ENCODE data around the gene PNMA8A.
A peak's percentile ranks its signal among the peaks of the same experiment; 100 is the strongest.
"Not testable (repeated sequence)": the region's sequence is repeated elsewhere in the genome, so short reads cannot be mapped to it uniquely, and the experiment has no call there.

Gene PNMA8A

GRCh38 chr19:46471116-46471733 lies at the start of gene PNMA8A:
PNMA8A (minus strand) TSS chr19:46471563; CDS start chr19:46471035, 528 bp downstream.
- DNase-seq (ENCODE audit: low read depth in 2 of 2), result no peak

- no peak for DNase-seq (ENCODE audit: low read depth in 2 of 2)
Observed at GRCh38 chr19:46520616-46521015, 49.3 kb upstream of the PNMA8A start.

- no peak for DNase-seq (ENCODE audit: low read depth in 2 of 2)
Observed at GRCh38 chr19:46517471-46517870, 46.1 kb upstream of the PNMA8A start.

GRCh38 chr19:46515879-46516350 lies 44.6 kb upstream of the PNMA8A start:
- no peak for DNase-seq (ENCODE audit: low read depth in 2 of 2)

- DNase-seq (ENCODE audit: low read depth in 2 of 2), result no peak
Observed at GRCh38 chr19:46515290-46515609, 43.9 kb upstream of the PNMA8A start.

GRCh38 chr19:46514589-46515289 lies 43.4 kb upstream of the PNMA8A start:
- DNase-seq (ENCODE audit: low read depth in 2 of 2), result no peak

GRCh38 chr19:46513461-46514236 lies 42.3 kb upstream of the PNMA8A start:
- peak; percentile 63 to 80 for DNase-seq (ENCODE audit: low read depth in 2 of 2)

GRCh38 chr19:46511237-46511636 lies 39.9 kb upstream of the PNMA8A start:
- no peak for DNase-seq (ENCODE audit: low read depth in 2 of 2)

GRCh38 chr19:46508206-46508605 lies 36.8 kb upstream of the PNMA8A start:
- no peak for DNase-seq (ENCODE audit: low read depth in 2 of 2)

GRCh38 chr19:46503848-46504453 lies 32.6 kb upstream of the PNMA8A start:
- DNase-seq (ENCODE audit: low read depth in 2 of 2), result no peak

GRCh38 chr19:46502891-46503290 lies 31.5 kb upstream of the PNMA8A start:
- DNase-seq (ENCODE audit: low read depth in 2 of 2), result no peak

GRCh38 chr19:46499692-46500091 lies 28.3 kb upstream of the PNMA8A start:
- DNase-seq (ENCODE audit: low read depth in 2 of 2), result no peak

- DNase-seq (ENCODE audit: low read depth in 2 of 2), result no peak
Observed at GRCh38 chr19:46497773-46498172, 26.4 kb upstream of the PNMA8A start.

- not testable (repeated sequence) for DNase-seq (ENCODE audit: low read depth in 2 of 2)
Observed at GRCh38 chr19:46496886-46497285, 25.5 kb upstream of the PNMA8A start.

- no peak for DNase-seq (ENCODE audit: low read depth in 2 of 2)
Observed at GRCh38 chr19:46496304-46496703, 24.9 kb upstream of the PNMA8A start.

GRCh38 chr19:46495786-46496099 lies 24.4 kb upstream of the PNMA8A start, which contains the start of gene PNMA8B:
PNMA8B (minus strand) TSS chr19:46495867; CDS start chr19:46495465, 402 bp downstream.
- no peak for DNase-seq (ENCODE audit: low read depth in 2 of 2)

GRCh38 chr19:46494941-46495785 lies 23.8 kb upstream of the PNMA8A start:
- no peak for DNase-seq (ENCODE audit: low read depth in 2 of 2)

GRCh38 chr19:46494146-46494940 lies 23.0 kb upstream of the PNMA8A start:
- no peak for DNase-seq (ENCODE audit: low read depth in 2 of 2)

GRCh38 chr19:46493236-46494145 lies 22.1 kb upstream of the PNMA8A start:
- DNase-seq (ENCODE audit: low read depth in 2 of 2), result no peak

GRCh38 chr19:46492841-46493235 lies 21.5 kb upstream of the PNMA8A start:
- DNase-seq (ENCODE audit: low read depth in 2 of 2), result no peak

Data from stimulated activated CD4-positive, alpha-beta T cell treated with anti-CD3 and anti-CD28 coated beads, Interleukin-12 subunit alpha, Interleukin-12 subunit beta, amount 100 ng/mL, for 24 hours (primary cell).